GM18861 (cell line): ENCODE results near the gene UACA.
"Not testable (repeated sequence)": the region's sequence is repeated elsewhere in the genome, so short reads cannot be mapped to it uniquely, and the experiment has no call there.

ENCODE experiments used
- ATAC-seq: cut with Tn5 transposase; IDR thresholded peaks from one replicate; pipeline ENCODE4 v1.9.1; 2021; ENCODE audit not compliant: unreplicated experiment

UACA gene

GRCh38 chr15:70758790-70759462 is 4.4 kb downstream of the UACA start:
- ATAC-seq, result no peak

- no peak for ATAC-seq
Observed at GRCh38 chr15:70757627-70758026, 5.7 kb downstream of the UACA start.

GRCh38 chr15:70754862-70755261 is 8.5 kb downstream of the UACA start:
- ATAC-seq, result no peak

DNA sequence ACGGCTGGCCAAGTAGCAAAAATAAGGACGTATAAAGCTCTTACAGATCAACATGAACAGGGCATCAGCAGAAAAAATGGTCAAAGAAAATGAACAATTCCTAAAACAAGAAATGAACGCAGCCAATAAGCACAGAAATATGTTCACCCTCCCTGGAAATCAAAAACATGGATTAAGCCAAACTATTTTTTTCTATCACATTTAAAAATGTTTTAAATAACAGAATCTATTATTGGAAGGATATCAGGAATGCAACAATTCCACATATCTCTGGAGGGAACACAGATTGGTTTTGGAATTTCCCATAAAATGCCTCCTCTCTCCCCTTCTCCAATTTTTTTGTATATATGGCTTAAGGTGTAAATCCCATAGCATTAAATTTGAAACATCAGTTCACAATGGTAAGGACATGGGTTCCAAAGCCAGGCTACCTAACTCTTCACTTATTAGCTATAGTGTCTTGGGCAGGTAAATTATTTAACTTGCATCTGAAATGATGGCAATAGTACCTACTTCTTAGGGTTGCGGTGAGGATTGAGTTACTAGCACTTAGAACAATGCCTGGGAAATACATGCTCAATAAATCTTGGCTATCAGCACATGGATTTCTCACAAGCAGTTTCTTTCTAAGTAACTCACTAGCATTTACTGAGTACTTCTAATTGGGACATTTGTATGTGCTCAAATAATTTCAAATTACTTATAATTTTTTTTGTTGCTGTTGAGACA is 10.1 kb downstream of the UACA start:
- no peak for ATAC-seq

GRCh38 chr15:70752193-70752635 is 11.1 kb downstream of the UACA start:
- no peak for ATAC-seq

GRCh38 chr15:70750203-70750869 is 13.0 kb downstream of the UACA start:
- no peak for ATAC-seq

GRCh38 chr15:70748281-70748747 is 15.0 kb downstream of the UACA start:
- no peak for ATAC-seq

- ATAC-seq, result not testable (repeated sequence)
Observed at GRCh38 chr15:70746598-70746997, 16.8 kb downstream of the UACA start.

DNA sequence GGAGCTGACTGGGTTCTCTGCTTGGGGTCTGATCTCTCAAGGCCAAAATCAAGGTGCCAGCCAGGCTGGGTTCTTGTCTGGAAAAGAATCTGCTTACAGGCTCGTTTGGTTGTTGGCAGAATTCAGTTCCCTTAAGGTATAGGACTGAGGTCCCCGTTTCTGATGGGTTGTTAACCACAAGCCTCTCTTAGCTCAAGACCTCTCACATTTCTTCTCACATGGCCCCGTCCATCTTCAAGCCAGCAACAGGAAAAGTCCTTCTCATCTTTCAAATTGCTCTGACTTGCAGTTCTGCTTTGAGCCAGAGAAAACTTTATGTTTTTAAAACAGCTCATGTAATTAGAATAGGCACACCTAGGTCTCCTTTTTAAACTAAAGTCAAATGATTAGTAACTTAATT is 20.4 kb downstream of the UACA start:
- no peak for ATAC-seq

GRCh38 chr15:70741677-70742293 is 21.6 kb downstream of the UACA start:
- no peak for ATAC-seq

- no peak for ATAC-seq
Observed at GRCh38 chr15:70741107-70741531, 22.2 kb downstream of the UACA start.

GRCh38 chr15:70735040-70735439 is 28.3 kb downstream of the UACA start:
- not testable (repeated sequence) for ATAC-seq

DNA sequence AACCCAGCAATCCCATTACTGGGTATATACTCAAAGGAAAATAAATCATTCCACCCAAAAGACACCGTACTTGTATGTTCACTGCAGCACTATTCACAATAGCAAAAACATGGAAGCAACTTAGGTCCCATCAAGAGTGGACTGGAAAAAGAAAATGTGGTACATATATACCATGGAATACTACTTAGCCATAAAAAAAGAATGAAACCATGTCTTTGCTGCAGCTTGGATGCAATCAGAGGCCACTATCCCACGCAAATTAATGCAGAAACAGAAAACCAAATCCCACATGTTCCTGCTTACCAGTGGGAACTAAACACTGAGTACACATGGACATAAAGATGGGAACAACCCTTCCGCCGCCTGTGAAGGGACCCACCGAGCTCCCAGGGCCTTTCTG is 34.2 kb downstream of the UACA start:
- no peak for ATAC-seq

DNA sequence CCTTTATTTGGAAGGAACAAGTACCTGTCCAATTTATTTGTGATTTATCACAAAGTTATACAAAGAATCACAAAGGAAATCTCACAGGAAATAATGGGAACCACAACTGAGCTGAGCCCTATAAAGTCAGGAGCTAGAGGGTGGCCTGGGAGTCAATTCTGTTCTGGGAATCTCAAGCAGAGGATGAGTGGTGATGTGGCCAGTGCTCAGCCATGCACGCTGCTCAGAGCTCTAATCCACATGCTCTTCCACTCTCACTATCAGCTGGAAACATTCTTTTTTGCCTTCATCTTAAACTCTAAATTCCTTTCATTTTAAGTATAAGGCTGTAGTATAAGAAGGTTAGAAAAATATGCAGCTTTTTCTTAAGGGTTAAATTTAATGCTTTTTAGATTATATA is 36.6 kb downstream of the UACA start:
- no peak for ATAC-seq

GRCh38 chr15:70723927-70724326 is 39.4 kb downstream of the UACA start:
- ATAC-seq, result no peak

GRCh38 chr15:70723122-70723422 is 40.3 kb downstream of the UACA start:
- ATAC-seq, result no peak

DNA sequence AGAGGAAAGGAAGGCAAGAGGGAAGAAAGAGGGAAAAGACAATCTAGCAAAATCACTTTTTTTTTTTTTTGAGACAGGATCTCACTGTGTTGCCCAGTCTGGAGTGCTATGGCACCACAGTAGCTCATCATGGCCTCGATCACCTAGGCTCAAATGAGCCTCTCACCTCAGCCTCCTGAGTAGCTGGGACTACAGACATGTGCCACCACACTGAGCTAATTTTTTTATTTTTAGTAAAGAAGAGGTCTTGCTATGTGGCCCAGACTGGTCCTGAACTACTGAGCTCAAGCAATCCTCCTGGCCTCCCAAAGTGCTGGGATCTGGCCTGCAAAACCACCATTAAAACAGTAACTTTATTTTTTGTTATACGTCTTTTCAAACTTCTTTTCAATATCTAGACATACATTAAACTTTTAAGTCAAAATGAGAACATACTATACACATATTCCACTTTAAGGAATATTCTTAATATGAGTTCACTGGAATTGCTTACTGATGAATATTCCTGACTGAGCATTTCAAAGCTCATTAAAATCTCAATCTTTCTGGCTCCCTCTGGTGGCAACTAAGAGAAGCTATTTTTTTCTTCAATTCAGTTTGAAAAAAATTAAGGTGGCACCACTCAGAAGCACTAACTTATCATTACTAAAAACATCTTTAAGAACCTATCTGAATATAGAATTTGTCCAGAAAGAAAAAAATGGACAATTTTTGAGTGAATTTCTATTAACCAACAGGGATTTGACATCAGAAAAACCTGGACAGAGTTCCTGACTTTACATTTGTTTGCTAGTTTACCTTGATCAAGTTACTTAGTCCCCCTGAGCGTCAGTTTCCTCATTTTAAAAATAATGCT is 40.9 kb downstream of the UACA start:
- no peak for ATAC-seq

- no peak for ATAC-seq
Observed at GRCh38 chr15:70720228-70721016, 42.9 kb downstream of the UACA start.

GRCh38 chr15:70717237-70717793 is 46.0 kb downstream of the UACA start:
- no peak for ATAC-seq
